A549 (cell line): ENCODE measurements around the gene MX2. TPM values are rescaled to one million over a fixed set of nuclear protein-coding genes. Genes with fewer than 3 reads are reported as not detected.

ENCODE experiments used
- ATAC-seq, 2 experiments: fragments of 200-7000 bp in 1 of 2; fragments of >200 bp in 1 of 2; cut with Nextera tagmentation in 1 of 2; cut with Tn5 transposase in 1 of 2; 3 replicates each; pipeline versions ENCODE4 v1.8.0 to v1.9.1; 2018 to 2020; ENCODE audit warnings: mild to moderate bottlenecking in 1 of 2, moderate library complexity in 1 of 2
- CTCF ChIA-PET: fragments of 300-600 bp; sonication (Branson Sonifier 250); formaldehyde crosslinking; extraction: SDS; loops from one replicate; lab custom pipeline; 2021; ENCODE audit warnings: antibody characterized with exemption, inconsistent platforms; lab: Yijun Ruan, JAX
- POLR2A ChIA-PET: fragments of 350-600 bp; formaldehyde crosslinking; extraction: SDS; loops from one replicate; lab custom pipeline; 2021; ENCODE audit warnings: antibody characterized with exemption, inconsistent platforms; lab: Yijun Ruan, JAX
- DNase-seq, 2 experiments: peaks; one replicate each; pipeline versions ENCODE4 v3.0.0 to v3.0.0-alpha.2; 2011 to 2016; ENCODE audit warnings: low read depth in 1 of 2, low spot score in 1 of 2
- FAIRE-seq: peaks from 2 replicates; lab custom pipeline; 2011; peaks lifted over from hg19 to GRCh38; lab: Jason Lieb, UNC
- H3K27ac ChIP-seq, 2 experiments: fragments of >200 bp; sonication (Bioruptor Twin); formaldehyde crosslinking; 3 replicates each; pipeline ENCODE4 v1.5.1; 2016 to 2017
- H3K4me1 ChIP-seq: fragments of >200 bp; sonication (Bioruptor Twin); formaldehyde crosslinking; 3 replicates; pipeline ENCODE4 v1.6.1; 2016
- H3K4me2 ChIP-seq: fragments of >200 bp; sonication (Bioruptor Twin); formaldehyde crosslinking; 3 replicates; pipeline ENCODE4 v1.6.1; 2016
- H3K4me3 ChIP-seq: fragments of >200 bp; sonication (Bioruptor Twin); formaldehyde crosslinking; 3 replicates; pipeline ENCODE4 v1.5.1; 2016
- H3K9me3 ChIP-seq: fragments of >200 bp; sonication (Bioruptor Twin); formaldehyde crosslinking; 3 replicates; pipeline ENCODE4 v1.6.1; 2016
- CEBPB ChIP-seq, 2 experiments: fragments of >200 bp in 1 of 2; sonication (Bioruptor Twin) in 1 of 2; formaldehyde crosslinking in 1 of 2; IDR thresholded peaks; 2 replicates each; pipeline ENCODE4 v1.6.1; 2012 to 2016
- EHMT2 ChIP-seq: fragments of 200-600 bp; sonication (generic); IDR thresholded peaks from 2 replicates; pipeline ENCODE4 v1.6.1; 2016; ENCODE audit warnings: antibody characterized with exemption, low read depth, mild to moderate bottlenecking, moderate library complexity
- GATA3 ChIP-seq: IDR thresholded peaks from 2 replicates; pipeline ENCODE4 v1.6.1; 2012; ENCODE audit warnings: borderline replicate concordance
- HEYL ChIP-seq: fragments of 250-450 bp; sonication (Bioruptor Pico); IDR thresholded peaks from 2 replicates; pipeline ENCODE4 v1.8.0; 2021; ENCODE audit warnings: mild to moderate bottlenecking, moderate library complexity
- HOXB13 ChIP-seq: fragments of 250-450 bp; sonication (Bioruptor Pico); IDR thresholded peaks from 2 replicates; pipeline ENCODE4 v1.5.0; 2020; ENCODE audit warnings: low read depth, mild to moderate bottlenecking, moderate library complexity
- JUN ChIP-seq, 2 experiments: fragments of >200 bp; sonication (Bioruptor Twin); formaldehyde crosslinking; IDR thresholded peaks; 2 replicates in 1 of 2; 3 replicates in 1 of 2; pipeline ENCODE4 v1.6.1; 2016 to 2017
- MAFK ChIP-seq: fragments of 450-650 bp; IDR thresholded peaks from 2 replicates; pipeline ENCODE4 v1.6.1; 2014; ENCODE audit not compliant: partially characterized antibody
- MYC ChIP-seq: IDR thresholded peaks from 2 replicates; pipeline ENCODE4 v1.6.1; 2012; ENCODE audit warnings: mild to moderate bottlenecking, inconsistent platforms, low read length, improper control_type of control experiment, borderline replicate concordance
- NFE2L2 ChIP-seq: fragments of 150-350 bp; conservative IDR thresholded peaks from 2 replicates; pipeline ENCODE4 v1.6.1; 2014; ENCODE audit warnings: low read length
- NPAS2 ChIP-seq: fragments of 250-450 bp; sonication (Bioruptor Pico); IDR thresholded peaks from 2 replicates; pipeline ENCODE4 v1.8.0; 2022; ENCODE audit warnings: mild to moderate bottlenecking, moderate library complexity, borderline replicate concordance
- RARB ChIP-seq: fragments of 250-450 bp; sonication (Bioruptor Pico); IDR thresholded peaks from 2 replicates; pipeline ENCODE4 v1.8.0; 2021; ENCODE audit warnings: mild to moderate bottlenecking, moderate library complexity
- RCOR1 ChIP-seq: fragments of 150-350 bp; IDR thresholded peaks from 2 replicates; pipeline ENCODE4 v1.6.1; 2014; ENCODE audit warnings: antibody characterized with exemption, low read length, low read depth
- SMC3 ChIP-seq: fragments of >200 bp; sonication (Bioruptor Twin); formaldehyde crosslinking; IDR thresholded peaks from 3 replicates; pipeline ENCODE4 v1.6.1; 2018; ENCODE audit warnings: inconsistent platforms
- TFCP2L1 ChIP-seq: fragments of 250-450 bp; sonication (Bioruptor Pico); IDR thresholded peaks from 2 replicates; pipeline ENCODE4 v1.5.0; 2021; ENCODE audit warnings: mild to moderate bottlenecking
- ZSCAN20 ChIP-seq: fragments of 250-450 bp; sonication (Bioruptor Pico); IDR thresholded peaks from 2 replicates; pipeline ENCODE4 v1.8.0; 2022; ENCODE audit warnings: mild to moderate bottlenecking, moderate library complexity
- WGBS: methylation state at CpG from one replicate; pipeline ENCODE4 v1.1.6; 2017; ENCODE audit errors: missing lambda C conversion rate; 5-methylcytosine and 5-hydroxymethylcytosine counted together
- polyA plus RNA-seq, 4 experiments: library from polyadenylated mRNA; depleted of rRNA in 3 of 4; stranded (reverse); fragments of >200 nt; fragmentation: RNase III in 1 of 4; extraction: RNeasy Plus Mini Kit Qiagen cat#74134 plus additional on column Dnase treatment in 1 of 4; gene quantifications; 2 replicates in 3 of 4; 3 replicates in 1 of 4; pipeline ENCODE4 v1.2.3, GENCODE V29; 2011 to 2017
- TF ChIP-seq, protein P1 (sequence below): fragments of 450-650 bp; IDR thresholded peaks from 2 replicates; pipeline ENCODE4 v1.6.1; 2014; ENCODE audit warnings: antibody characterized with exemption
- TF ChIP-seq, protein P2 (sequence below): fragments of 150-350 bp; IDR thresholded peaks from 2 replicates; pipeline ENCODE4 v1.6.1; 2014; ENCODE audit warnings: low read depth, mild to moderate bottlenecking, low read length
- TF ChIP-seq, protein P3 (sequence below): fragments of >200 bp; sonication (Bioruptor Twin); formaldehyde crosslinking; IDR thresholded peaks from 3 replicates; pipeline ENCODE4 v1.5.1; 2016
- TF ChIP-seq, protein P4 (sequence below): fragments of 200-600 bp; sonication (generic); IDR thresholded peaks from 2 replicates; pipeline ENCODE4 v1.6.1; 2016; ENCODE audit warnings: antibody characterized with exemption, mild to moderate bottlenecking, moderate library complexity
- TF ChIP-seq, protein P5 (sequence below): fragments of >200 bp; sonication (Bioruptor Twin); formaldehyde crosslinking; IDR thresholded peaks from 2 replicates; pipeline ENCODE4 v1.6.1; 2016

MX2 gene
- polyA plus RNA-seq, 2 of the 4 experiments (the other 2 are of a cell fraction), result not detected

DNA sequence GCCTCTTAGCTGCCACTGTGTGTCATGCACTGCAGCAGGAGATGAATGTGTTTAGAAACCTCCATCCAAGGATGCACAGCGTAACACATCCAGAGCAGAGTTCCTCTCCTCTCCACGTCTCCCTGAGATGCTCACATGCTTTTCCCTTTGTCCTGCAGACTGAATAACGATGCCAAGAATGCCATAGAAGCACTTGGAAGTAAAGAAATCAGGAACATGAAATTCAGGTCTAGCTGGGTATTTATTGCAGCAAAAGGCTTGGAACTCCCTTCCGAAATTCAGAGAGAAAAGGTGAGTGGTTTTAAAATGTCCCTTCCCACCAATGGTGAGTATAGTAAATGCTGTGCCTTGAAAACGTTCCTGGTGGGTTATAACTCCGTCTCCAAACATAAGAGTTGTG, 13.4 kb upstream of the MX2 start:
- ChIA-PET POLR2A (no interaction called here), CTCF (no interaction called here)
- TF ChIP-seq RCOR1, result no peak
- no peak for TF ChIP-seq MYC
- no peak for TF ChIP-seq TFCP2L1 (CRISPR knock-in tag)
- no peak for TF ChIP-seq CEBPB (IDR thresholded peaks at IDR 0.05)
- TF ChIP-seq MAFK, result no peak
- TF ChIP-seq GATA3, result no peak
- TF ChIP-seq, protein P1, sequence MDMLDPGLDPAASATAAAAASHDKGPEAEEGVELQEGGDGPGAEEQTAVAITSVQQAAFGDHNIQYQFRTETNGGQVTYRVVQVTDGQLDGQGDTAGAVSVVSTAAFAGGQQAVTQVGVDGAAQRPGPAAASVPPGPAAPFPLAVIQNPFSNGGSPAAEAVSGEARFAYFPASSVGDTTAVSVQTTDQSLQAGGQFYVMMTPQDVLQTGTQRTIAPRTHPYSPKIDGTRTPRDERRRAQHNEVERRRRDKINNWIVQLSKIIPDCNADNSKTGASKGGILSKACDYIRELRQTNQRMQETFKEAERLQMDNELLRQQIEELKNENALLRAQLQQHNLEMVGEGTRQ, result no peak
- no peak for TF ChIP-seq JUN (IDR thresholded peaks at IDR 0.05)
- TF ChIP-seq, protein P2, sequence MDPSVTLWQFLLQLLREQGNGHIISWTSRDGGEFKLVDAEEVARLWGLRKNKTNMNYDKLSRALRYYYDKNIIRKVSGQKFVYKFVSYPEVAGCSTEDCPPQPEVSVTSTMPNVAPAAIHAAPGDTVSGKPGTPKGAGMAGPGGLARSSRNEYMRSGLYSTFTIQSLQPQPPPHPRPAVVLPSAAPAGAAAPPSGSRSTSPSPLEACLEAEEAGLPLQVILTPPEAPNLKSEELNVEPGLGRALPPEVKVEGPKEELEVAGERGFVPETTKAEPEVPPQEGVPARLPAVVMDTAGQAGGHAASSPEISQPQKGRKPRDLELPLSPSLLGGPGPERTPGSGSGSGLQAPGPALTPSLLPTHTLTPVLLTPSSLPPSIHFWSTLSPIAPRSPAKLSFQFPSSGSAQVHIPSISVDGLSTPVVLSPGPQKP, result no peak
- Histone ChIP-seq H3K4me3 (no peak overlapping the region), H3K4me1 (no peaks in the 10 kb centered on the region), H3K9me3 (no peaks in the 10 kb centered on the region), H3K4me2 (no peak overlapping the region), H3K27ac (no peak overlapping the region)
- FAIRE-seq (no peak), DNase-seq (no peak), ATAC-seq (no peak)
- WGBS, result 18% methylated on average over 6 of the region's 6 CpGs

DNA sequence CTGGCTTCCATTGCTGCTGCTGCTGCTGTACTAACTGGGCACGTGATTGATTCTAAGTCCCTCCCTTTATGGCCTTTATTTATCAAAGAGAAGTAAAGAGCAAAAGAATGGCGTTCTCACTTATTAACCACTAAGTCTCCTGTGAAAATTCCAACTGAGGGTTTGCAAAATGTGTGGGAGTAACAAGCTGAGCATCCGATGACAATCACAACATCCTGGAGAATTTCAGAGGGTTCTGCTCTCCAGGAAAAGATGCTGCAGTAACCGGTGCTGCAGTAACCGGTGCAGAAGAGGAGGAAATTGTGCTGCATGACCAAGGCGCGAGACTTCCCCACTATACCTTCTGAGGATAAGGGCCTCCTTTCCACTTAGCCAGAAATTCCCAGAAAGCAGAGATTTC, 12.7 kb upstream of the MX2 start:
- H3K4me1 ChIP-seq, result no peaks in the 10 kb centered on the region

DNA sequence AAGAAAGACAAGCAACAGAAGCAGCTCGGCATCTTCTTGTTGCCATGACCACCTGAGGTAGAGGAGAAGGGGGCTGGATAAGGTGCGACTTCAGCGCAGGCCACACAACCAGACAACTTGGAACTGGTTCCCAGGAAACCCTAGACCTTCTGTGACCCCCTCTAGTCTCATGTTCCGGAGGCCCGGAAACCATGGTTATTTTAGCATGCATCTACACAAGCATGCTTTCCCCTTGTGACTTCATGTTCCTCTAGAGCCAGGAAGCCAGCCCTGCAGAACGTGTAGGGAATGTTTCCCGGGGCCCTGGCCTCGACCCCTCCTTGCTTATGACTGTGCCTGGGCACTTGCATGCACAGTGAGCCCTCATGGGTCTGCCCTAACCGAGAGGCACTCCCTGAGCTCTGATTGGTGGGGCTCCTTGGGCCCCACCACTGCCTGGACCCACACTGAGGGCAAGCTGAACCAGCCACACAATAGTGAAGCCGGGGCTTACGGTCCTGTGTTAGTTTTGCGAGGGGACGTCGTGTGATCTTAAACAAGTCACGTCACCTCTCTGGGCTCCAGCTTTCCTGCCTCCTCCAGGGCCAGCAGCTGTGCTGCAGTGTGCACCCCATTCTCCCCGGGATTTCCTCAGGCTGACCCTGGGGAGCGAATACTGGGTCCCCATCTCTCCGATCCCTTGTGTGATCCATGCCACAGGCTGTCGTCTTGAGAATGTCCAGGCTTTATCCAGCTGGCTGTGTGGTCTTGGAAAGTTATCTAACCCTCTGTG, 12.0 kb upstream of the MX2 start:
- ChIA-PET CTCF (no interaction called here), POLR2A (no interaction called here)
- no peak for ATAC-seq
- no peak overlapping the region for H3K4me3 ChIP-seq
- DNase-seq, result no peak
- H3K4me2 ChIP-seq, result no peak overlapping the region
- WGBS, result 36% methylated on average over 18 of the region's 19 CpGs
- no peaks in the 10 kb centered on the region for H3K4me1 ChIP-seq
- TF ChIP-seq CEBPB (IDR thresholded peaks at IDR 0.05), result no peak
- TF ChIP-seq GATA3, result no peak
- TF ChIP-seq, protein P3, sequence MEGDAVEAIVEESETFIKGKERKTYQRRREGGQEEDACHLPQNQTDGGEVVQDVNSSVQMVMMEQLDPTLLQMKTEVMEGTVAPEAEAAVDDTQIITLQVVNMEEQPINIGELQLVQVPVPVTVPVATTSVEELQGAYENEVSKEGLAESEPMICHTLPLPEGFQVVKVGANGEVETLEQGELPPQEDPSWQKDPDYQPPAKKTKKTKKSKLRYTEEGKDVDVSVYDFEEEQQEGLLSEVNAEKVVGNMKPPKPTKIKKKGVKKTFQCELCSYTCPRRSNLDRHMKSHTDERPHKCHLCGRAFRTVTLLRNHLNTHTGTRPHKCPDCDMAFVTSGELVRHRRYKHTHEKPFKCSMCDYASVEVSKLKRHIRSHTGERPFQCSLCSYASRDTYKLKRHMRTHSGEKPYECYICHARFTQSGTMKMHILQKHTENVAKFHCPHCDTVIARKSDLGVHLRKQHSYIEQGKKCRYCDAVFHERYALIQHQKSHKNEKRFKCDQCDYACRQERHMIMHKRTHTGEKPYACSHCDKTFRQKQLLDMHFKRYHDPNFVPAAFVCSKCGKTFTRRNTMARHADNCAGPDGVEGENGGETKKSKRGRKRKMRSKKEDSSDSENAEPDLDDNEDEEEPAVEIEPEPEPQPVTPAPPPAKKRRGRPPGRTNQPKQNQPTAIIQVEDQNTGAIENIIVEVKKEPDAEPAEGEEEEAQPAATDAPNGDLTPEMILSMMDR, result no peak
- no peak for TF ChIP-seq MAFK
- TF ChIP-seq SMC3, result no peak
- no peak for TF ChIP-seq EHMT2
- TF ChIP-seq NPAS2 (CRISPR knock-in tag), result no peak
- TF ChIP-seq RARB, result no peak
- TF ChIP-seq, protein P1, result no peak
- TF ChIP-seq, protein P2, result no peak
- TF ChIP-seq JUN (IDR thresholded peaks at IDR 0.05), result no peak
- TF ChIP-seq ZSCAN20 (CRISPR knock-in tag), result no peak
- no peak for TF ChIP-seq HEYL
- TF ChIP-seq, protein P4, sequence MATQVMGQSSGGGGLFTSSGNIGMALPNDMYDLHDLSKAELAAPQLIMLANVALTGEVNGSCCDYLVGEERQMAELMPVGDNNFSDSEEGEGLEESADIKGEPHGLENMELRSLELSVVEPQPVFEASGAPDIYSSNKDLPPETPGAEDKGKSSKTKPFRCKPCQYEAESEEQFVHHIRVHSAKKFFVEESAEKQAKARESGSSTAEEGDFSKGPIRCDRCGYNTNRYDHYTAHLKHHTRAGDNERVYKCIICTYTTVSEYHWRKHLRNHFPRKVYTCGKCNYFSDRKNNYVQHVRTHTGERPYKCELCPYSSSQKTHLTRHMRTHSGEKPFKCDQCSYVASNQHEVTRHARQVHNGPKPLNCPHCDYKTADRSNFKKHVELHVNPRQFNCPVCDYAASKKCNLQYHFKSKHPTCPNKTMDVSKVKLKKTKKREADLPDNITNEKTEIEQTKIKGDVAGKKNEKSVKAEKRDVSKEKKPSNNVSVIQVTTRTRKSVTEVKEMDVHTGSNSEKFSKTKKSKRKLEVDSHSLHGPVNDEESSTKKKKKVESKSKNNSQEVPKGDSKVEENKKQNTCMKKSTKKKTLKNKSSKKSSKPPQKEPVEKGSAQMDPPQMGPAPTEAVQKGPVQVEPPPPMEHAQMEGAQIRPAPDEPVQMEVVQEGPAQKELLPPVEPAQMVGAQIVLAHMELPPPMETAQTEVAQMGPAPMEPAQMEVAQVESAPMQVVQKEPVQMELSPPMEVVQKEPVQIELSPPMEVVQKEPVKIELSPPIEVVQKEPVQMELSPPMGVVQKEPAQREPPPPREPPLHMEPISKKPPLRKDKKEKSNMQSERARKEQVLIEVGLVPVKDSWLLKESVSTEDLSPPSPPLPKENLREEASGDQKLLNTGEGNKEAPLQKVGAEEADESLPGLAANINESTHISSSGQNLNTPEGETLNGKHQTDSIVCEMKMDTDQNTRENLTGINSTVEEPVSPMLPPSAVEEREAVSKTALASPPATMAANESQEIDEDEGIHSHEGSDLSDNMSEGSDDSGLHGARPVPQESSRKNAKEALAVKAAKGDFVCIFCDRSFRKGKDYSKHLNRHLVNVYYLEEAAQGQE, result no peak
- TF ChIP-seq NFE2L2, result no peak
- no peak for TF ChIP-seq HOXB13 (CRISPR knock-in tag)
- no peak for FAIRE-seq
- H3K9me3 ChIP-seq, result no peaks in the 10 kb centered on the region
- H3K27ac ChIP-seq, result no peak overlapping the region

More for the DNA sequence above, 12.7 kb upstream of the MX2 start:
- H3K27ac ChIP-seq, result no peak overlapping the region
- 47% methylated on average over 7 of the region's 7 CpGs for WGBS
- CTCF ChIA-PET, result no interaction called here
- ATAC-seq (no peak), FAIRE-seq (no peak), DNase-seq (no peak)
- no peak overlapping the region for H3K4me3 ChIP-seq
- H3K4me2 ChIP-seq, result no peak overlapping the region
- TF ChIP-seq, protein P5, sequence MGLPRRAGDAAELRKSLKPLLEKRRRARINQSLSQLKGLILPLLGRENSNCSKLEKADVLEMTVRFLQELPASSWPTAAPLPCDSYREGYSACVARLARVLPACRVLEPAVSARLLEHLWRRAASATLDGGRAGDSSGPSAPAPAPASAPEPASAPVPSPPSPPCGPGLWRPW, result no peak
- POLR2A ChIA-PET, result no interaction called here
- H3K9me3 ChIP-seq, result no peaks in the 10 kb centered on the region
